Smooth muscle cell (in vitro differentiated cells): Measurements from ENCODE around the gene ZNF83. TPM values are rescaled to one million over a fixed set of nuclear protein-coding genes. Genes with fewer than 3 reads are reported as not detected.

Source experiments
- DNase-seq: peaks from one replicate; lab custom pipeline; 2025; ENCODE audit not compliant: unreplicated experiment; lab: John Stamatoyannopoulos, UW
- H2AFZ ChIP-seq: fragments of 200-600 bp; sonication (generic); 2 replicates; pipeline ENCODE4 v1.6.0; 2016; ENCODE audit warnings: antibody characterized with exemption, low read depth, mild to moderate bottlenecking
- H3F3A ChIP-seq: fragments of 200-600 bp; sonication (generic); 2 replicates; pipeline ENCODE4 v1.6.0; 2017; ENCODE audit warnings: antibody characterized with exemption, low read depth
- H3K27ac ChIP-seq: fragments of 200-600 bp; sonication (generic); 2 replicates; pipeline ENCODE4 v1.5.1; 2016; ENCODE audit warnings: low read depth, mild to moderate bottlenecking
- H3K27me3 ChIP-seq: fragments of 200-600 bp; sonication (generic); 2 replicates; pipeline ENCODE4 v1.6.1; 2016; ENCODE audit warnings: low read depth, mild to moderate bottlenecking
- H3K36me3 ChIP-seq: fragments of 200-600 bp; sonication (generic); 2 replicates; pipeline ENCODE4 v1.5.1; 2016; ENCODE audit warnings: low read depth
- H3K4me1 ChIP-seq: fragments of 200-600 bp; sonication (generic); 2 replicates; pipeline ENCODE4 v1.5.1; 2016; ENCODE audit warnings: low read depth
- H3K4me2 ChIP-seq: fragments of 200-600 bp; sonication (generic); 2 replicates; pipeline ENCODE4 v1.6.0; 2016; ENCODE audit warnings: mild to moderate bottlenecking
- H3K4me3 ChIP-seq: fragments of 200-600 bp; sonication (generic); 2 replicates; pipeline ENCODE4 v1.5.1; 2016; ENCODE audit warnings: mild to moderate bottlenecking
- H3K79me2 ChIP-seq: fragments of 200-600 bp; sonication (generic); 2 replicates; pipeline ENCODE4 v1.6.0; 2016; ENCODE audit warnings: low read depth, mild to moderate bottlenecking
- H3K9ac ChIP-seq: fragments of 200-600 bp; sonication (generic); 2 replicates; pipeline ENCODE4 v1.6.0; 2016; ENCODE audit warnings: low read depth
- H3K9me3 ChIP-seq: fragments of 200-600 bp; sonication (generic); replicated peaks from 2 replicates; pipeline ENCODE4 v1.5.1; 2016; ENCODE audit warnings: low read depth
- H4K20me1 ChIP-seq: fragments of 200-600 bp; sonication (generic); 2 replicates; pipeline ENCODE4 v1.6.0; 2016; ENCODE audit warnings: low read depth
- WGBS: methylation state at CpG from one replicate; pipeline ENCODE4 v1.1.7; 2016; ENCODE audit warnings: low lambda C conversion rate; 5-methylcytosine and 5-hydroxymethylcytosine counted together
- polyA plus RNA-seq: library from polyadenylated mRNA; unstranded; fragments of >200 nt; fragmentation: Nextera tagmentation; extraction: Ambion mirVana; gene quantifications from 2 replicates; pipeline ENCODE4 v1.2.1, GENCODE V29; 2016
- total RNA-seq: library from RNA; depleted of rRNA; stranded (reverse); fragments of >200 nt; gene quantifications from 2 replicates; pipeline ENCODE4 v1.2.3, GENCODE V29; 2014
- TF ChIP-seq, protein P1 (sequence below): fragments of 200-600 bp; sonication (generic); IDR thresholded peaks from 2 replicates; pipeline ENCODE4 v1.5.1; 2017; ENCODE audit warnings: borderline replicate concordance, mild to moderate bottlenecking, antibody characterized with exemption; ENCODE audit not compliant: insufficient read depth, poor library complexity, severe bottlenecking

ZNF83 gene
- total and polyA plus RNA-seq, 2 experiments from 2014 or later = 20.6 to 60.0 TPM

DNA sequence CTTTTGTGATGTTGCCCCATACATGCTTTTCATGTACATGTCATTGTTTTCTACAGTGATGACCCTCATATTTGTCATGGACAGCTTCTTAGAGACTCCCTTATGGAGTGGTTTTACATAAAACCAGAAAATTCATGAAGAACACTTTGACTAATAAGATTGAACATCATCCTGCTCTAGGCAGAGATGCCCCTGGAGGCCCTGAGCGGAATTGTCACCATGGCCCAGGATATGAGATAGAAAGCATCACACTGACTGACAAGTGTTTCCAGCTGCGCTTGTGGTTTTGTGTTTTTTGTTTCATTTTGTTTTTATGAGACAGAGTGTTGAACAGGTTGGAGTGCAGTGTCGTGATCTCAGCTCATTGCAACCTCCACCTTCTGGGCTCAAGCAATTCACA is 45.9 kb downstream of the ZNF83 start:
- no peak overlapping the region for H3K9ac ChIP-seq
- H4K20me1 ChIP-seq = no peaks in the 10 kb centered on the region
- no peaks in the 10 kb centered on the region for H3K27me3 ChIP-seq
- no peak overlapping the region for H3K4me3 ChIP-seq
- no peaks in the 10 kb centered on the region for H3K4me1 ChIP-seq
- no peaks in the 10 kb centered on the region for H3F3A ChIP-seq
- H3K4me2 ChIP-seq = no peak overlapping the region
- TF ChIP-seq, protein P1, sequence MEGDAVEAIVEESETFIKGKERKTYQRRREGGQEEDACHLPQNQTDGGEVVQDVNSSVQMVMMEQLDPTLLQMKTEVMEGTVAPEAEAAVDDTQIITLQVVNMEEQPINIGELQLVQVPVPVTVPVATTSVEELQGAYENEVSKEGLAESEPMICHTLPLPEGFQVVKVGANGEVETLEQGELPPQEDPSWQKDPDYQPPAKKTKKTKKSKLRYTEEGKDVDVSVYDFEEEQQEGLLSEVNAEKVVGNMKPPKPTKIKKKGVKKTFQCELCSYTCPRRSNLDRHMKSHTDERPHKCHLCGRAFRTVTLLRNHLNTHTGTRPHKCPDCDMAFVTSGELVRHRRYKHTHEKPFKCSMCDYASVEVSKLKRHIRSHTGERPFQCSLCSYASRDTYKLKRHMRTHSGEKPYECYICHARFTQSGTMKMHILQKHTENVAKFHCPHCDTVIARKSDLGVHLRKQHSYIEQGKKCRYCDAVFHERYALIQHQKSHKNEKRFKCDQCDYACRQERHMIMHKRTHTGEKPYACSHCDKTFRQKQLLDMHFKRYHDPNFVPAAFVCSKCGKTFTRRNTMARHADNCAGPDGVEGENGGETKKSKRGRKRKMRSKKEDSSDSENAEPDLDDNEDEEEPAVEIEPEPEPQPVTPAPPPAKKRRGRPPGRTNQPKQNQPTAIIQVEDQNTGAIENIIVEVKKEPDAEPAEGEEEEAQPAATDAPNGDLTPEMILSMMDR = no peak
- 61% methylated on average over 3 of the region's 3 CpGs for WGBS
- H2AFZ ChIP-seq = no peak overlapping the region
- peaks cover 8% of the 10 kb centered on the region for H3K36me3 ChIP-seq
- no peaks in the 10 kb centered on the region for H3K79me2 ChIP-seq
- no peak for DNase-seq
- H3K9me3 ChIP-seq = no peaks in the 10 kb centered on the region
- no peak overlapping the region for H3K27ac ChIP-seq

DNA sequence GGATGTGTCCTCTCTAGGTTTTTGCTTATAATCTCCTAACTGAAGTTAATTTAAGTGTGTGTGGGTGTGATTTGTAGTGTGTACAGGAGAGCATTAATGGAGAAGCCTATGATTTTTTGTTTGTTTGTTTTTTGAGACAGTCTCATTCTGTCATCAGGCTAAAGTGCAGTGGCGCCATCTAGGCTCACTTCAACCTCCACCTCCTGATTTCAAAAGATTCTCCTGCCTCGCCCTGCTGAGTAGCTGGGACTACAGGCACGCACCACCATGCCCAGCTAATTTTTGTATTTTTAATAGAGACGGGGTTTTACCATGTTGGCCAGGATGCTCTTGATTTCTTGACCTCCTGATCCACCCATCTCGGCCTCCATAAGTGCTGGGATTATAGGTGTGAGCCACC is 47.4 kb downstream of the ZNF83 start:
- no peaks in the 10 kb centered on the region for H3K27me3 ChIP-seq
- no peaks in the 10 kb centered on the region for H4K20me1 ChIP-seq
- no peaks in the 10 kb centered on the region for H3K4me1 ChIP-seq
- no peaks in the 10 kb centered on the region for H3K9me3 ChIP-seq
- WGBS = 91% methylated on average over 5 of the region's 5 CpGs
- TF ChIP-seq, protein P1 = peak; percentile 11
- H3F3A ChIP-seq = no peaks in the 10 kb centered on the region
- no peak for DNase-seq
- H3K9ac ChIP-seq = no peak overlapping the region
- no peak overlapping the region for H3K4me2 ChIP-seq
- H2AFZ ChIP-seq = no peak overlapping the region
- no peaks in the 10 kb centered on the region for H3K79me2 ChIP-seq
- H3K4me3 ChIP-seq = no peak overlapping the region
- no peaks in the 10 kb centered on the region for H3K36me3 ChIP-seq
- H3K27ac ChIP-seq = no peak overlapping the region

DNA sequence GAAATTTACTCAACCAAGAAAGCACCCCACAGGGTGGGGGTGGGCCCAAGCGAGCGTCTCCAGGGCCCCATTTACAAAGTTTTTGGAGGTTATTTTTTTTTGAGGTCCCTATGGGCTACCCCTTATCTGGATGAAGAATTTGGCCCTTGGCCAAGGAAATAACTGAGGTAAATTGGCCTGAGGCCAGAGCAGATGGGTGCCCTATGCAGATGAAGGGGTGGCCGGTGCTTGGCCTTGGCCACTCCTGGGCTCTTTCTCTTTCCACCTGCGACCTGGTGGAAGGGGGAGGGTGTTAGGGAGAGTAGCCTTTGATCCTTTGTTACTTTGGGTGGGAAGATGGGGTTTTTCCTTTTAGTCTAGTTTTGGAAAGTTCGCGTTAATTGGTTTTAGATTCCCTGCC is 52.6 kb downstream of the ZNF83 start:
- Histone ChIP-seq H4K20me1 (no peaks in the 10 kb centered on the region), H3K9ac (no peak overlapping the region), H3K27ac (no peak overlapping the region), H3F3A (no peaks in the 10 kb centered on the region), H3K9me3 (no peaks in the 10 kb centered on the region), H3K27me3 (no peaks in the 10 kb centered on the region), H3K4me1 (no peaks in the 10 kb centered on the region), H3K36me3 (peaks cover 12% of the 10 kb centered on the region), H3K4me3 (no peak overlapping the region), H3K4me2 (no peak overlapping the region), H2AFZ (no peak overlapping the region), H3K79me2 (no peaks in the 10 kb centered on the region)
- TF ChIP-seq, protein P1 = no peak
- 98% methylated on average over 6 of the region's 6 CpGs for WGBS
- DNase-seq = no peak

DNA sequence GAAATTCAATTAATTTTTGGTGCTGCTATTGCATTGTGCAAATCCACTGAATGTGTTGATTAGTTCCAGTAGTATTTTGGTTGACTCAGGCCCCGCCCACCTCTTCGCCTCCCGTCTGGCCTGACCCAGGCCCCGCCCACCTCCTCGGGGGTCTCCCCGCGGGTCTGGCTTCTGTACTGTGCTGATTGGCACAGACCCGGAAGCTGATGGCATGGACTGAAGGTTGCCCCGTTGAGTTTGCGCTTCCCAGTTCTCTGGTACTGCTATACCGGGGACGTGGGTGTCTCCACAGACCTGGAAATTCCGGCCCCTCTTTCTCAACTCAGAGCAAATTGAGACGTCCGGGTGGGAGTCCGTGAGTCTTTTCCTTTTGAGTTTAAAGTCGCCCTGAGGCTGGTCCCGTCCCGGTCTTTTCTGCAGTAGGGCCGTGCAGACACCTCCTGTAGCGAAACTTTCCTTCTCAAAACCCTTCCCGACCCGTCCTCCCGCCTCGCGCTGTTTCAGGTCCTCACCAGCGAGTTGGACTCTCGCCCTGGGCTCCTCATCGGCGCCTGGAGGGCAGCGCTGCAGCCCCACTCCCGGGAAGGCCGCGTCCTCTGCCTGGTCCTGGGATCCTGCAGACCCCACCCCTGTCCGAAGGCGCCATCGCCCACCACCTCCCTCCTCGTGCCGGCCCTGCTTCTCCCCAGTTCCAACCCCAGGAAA is 53.3 kb downstream of the ZNF83 start:
- Histone ChIP-seq H3K27me3 (no peaks in the 10 kb centered on the region), H3K9me3 (no peaks in the 10 kb centered on the region), H4K20me1 (no peaks in the 10 kb centered on the region), H3K79me2 (no peaks in the 10 kb centered on the region), H3K4me1 (no peaks in the 10 kb centered on the region), H3K4me3 (no peak overlapping the region), H3K27ac (no peak overlapping the region), H3F3A (no peaks in the 10 kb centered on the region), H2AFZ (no peak overlapping the region), H3K9ac (no peak overlapping the region), H3K36me3 (peaks cover 20% of the 10 kb centered on the region), H3K4me2 (no peak overlapping the region)
- DNase-seq = no peak
- TF ChIP-seq, protein P1 = no peak
- WGBS = 98% methylated on average over 39 of the region's 39 CpGs
